HCEC 1CT (cell line): ENCODE results near the gene RIN3.
"Not testable (repeated sequence)": the region's sequence is repeated elsewhere in the genome, so short reads cannot be mapped to it uniquely, and the experiment has no call there.

Experiments used
- DNase-seq: peaks from one replicate; pipeline ENCODE4 v3.0.0-alpha.2; 2017

The RIN3 gene

DNA sequence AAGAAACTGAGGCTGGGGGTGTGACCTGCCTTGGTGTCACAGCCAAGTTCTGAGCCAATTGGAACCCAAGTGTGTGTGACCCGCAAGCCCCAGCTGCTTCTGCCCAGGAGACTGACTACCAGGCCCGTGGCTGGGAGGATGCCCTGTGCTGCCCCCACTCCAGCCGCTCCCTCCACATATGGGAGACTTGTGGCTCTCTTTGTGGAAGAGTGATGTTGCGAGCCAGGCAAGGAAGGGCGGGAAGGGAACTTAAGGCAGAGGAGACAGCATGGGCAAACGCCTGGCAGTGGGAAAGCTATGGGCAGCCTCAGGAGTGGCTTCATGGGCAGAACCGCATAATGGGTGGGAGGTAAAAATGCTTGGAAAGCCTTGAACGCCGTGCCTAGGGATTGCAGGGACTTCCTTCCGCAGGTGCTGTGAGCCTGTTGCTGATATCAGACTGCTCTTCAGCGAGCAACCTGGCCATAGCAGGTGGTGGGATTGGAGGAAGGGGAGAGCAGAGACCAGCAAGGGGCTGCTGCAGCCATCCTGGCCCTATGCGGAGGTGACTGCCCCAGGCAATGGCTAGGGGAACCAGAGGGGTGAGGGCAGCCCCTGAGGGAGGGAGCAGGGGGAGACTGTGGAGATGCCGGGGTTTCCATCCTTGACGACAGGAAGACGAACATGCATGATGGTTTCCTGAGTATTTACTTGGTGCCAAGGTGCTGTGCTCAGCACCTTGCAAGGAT, 119.1 kb downstream of the RIN3 start:
- no peak for DNase-seq

DNA sequence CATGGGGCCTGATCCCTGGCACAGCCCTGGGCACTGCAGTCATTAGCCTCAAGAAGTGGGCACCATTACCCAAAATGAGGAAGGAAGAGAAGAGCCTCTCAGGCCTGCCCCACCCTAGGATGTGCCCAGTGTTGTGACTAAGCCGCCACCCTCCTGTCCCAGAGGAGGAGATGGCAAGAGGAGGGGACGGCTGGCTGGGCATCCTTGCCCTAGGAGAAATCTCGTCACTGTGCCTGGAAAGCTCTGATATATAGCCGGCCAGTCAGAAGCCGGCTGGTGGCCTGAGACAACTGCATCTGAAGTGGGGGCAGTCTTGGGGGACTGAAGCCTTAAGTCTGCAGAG, 119.7 kb downstream of the RIN3 start:
- DNase-seq = no peak

DNA sequence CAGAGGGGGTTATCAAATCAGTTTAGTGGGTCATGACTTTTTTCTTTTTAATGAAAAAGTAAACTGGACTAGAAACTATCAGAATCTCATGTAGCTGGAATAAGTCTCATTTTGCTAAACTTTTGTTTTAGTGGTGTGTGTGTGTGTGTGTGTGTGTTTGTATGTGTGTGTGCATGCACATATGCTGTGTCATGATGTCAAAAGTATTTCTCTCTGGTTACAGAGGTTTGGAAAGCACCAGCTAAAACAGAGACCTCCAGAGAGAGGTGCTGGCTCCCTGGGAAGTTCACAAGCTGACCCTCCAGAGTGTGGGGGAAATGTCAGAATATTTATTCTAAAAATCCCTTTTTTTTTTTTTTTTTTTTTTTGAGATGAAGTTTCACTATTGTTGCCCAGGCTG, 120.1 kb downstream of the RIN3 start:
- DNase-seq = peak; percentile 27

GRCh38 chr14:92635031-92635430, 121.5 kb downstream of the RIN3 start:
- no peak for DNase-seq

GRCh38 chr14:92635896-92636295, 122.3 kb downstream of the RIN3 start:
- no peak for DNase-seq

- peak; percentile 23 for DNase-seq
Observed at GRCh38 chr14:92637228-92637627, 123.6 kb downstream of the RIN3 start.

DNA sequence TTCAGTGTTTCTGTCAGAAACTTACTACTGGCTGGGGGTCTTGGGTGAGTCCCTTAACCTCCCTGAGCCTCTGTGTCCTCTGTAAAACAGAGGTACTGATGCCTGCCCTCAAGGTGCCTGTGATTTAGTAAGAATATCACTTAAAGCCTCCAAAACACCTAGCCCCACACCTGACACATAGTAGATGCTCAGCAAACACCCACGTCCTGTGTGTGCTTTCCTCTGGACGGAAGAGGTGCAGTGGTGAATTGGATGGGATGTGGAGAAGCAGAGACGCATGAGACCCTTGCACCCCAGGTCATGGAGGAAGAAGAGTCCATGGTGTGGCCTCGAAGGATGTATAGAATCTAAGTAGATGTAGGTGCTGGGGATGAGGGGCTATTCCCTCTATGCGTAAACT, 124.3 kb downstream of the RIN3 start:
- no peak for DNase-seq

GRCh38 chr14:92638266-92638665, 124.7 kb downstream of the RIN3 start:
- no peak for DNase-seq

DNA sequence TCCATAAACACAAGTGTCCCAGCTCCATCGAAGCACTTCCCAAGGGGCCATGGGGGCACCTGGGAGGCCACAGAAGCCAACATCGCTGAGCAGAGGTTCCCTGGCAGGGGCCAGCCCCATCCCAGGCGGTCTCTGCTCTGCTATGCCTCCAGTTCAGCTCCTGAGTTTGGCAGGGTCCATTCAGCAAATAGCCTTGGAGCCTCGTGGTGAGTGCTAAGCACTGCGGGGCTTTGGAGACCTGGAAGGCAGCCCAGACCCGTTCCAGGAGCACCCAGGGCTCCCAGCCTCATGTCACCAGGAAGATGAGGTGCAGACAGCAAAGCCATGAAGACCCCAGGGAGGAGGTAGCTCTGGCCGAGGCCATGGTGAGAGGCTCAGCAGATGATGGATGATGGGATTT, 125.3 kb downstream of the RIN3 start:
- no peak for DNase-seq

DNA sequence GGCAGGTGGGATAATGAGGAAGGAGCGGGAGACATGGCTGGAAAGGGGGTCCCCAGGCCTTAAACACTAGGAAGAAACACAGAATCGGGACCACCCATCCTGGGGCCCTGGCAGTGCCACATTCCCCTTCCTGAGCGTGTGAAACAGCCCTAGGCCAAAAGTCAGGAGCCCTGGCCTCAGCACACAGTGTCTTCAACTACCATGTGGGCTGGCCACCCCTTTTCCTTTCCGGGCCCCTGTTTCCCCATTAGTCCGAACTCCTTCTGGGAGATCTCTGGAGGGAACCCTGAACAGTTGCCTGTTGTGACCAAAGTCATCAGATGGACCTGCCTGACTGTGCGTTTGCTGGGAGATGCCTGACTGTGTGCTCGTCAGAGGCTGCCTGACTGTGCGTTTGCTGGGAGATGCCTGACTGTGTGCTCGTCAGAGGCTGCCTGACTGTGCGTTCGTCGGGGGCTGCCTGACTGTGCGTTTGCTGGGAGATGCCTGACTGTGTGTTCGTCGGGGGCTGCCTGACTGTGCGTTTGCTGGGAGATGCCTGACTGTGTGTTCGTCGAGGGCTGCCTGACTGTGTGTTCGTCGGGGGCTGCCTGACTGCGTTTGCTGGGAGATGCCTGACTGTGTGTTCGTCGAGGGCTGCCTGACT, 126.0 kb downstream of the RIN3 start:
- DNase-seq = not testable (repeated sequence)

GRCh38 chr14:92641306-92641705, 127.7 kb downstream of the RIN3 start:
- no peak for DNase-seq

GRCh38 chr14:92644171-92644969, 130.8 kb downstream of the RIN3 start:
- DNase-seq = peak; percentile 83

DNA sequence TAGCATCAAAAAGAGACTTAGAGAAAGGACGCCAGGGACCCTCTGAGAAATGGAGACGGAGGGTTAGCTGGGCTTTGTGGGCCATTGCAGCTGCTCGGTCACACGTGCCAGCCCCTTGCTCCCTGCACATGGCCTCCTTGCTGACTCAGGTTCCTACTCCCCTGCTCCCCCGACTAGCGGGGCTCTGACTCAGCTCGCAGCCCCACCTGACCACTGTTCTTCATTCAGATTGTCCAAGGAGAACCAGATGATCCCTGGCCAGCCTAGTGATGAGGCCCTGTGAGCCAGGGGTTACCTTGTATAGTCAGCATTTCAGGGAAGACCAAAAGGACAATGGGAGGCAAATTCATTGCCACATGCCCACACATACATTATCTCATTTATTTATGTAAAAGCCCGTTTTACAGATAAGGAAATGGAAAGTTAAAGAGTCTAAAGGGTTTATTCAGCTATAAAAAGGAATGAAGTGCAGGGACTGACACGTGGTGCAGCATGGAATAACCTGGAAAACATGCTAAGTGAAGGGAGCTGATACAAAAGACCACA, 131.5 kb downstream of the RIN3 start:
- DNase-seq = no peak

DNA sequence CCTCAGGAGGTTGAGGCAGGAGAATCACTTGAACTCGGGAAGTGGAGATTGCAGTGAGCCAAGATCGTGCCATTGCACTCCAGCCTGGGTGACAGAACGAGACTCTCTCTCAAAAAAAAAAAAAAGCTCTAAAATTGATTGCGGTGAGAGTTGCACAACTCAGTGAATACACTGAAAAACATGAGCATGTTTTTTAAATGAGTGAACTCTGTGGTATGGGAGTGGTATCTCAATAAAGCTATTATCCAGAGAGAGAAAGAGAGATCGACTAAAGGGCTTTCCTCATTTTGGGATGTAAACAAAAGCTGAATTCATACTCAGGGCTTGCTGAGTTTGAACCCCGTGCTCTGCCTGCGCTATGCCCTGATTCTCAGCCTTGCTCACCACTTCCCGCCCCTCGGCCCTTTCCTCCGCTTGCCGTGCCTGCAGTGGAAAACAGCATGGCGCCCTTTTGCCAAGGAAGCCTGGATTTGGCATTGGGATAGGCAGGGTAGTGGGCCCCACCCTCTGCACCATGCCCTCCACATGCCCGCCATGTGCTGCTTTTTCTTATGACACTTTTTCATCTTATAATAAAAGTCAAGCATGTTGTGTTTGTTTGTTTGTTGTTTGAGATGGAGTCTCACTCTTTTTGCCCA, 132.4 kb downstream of the RIN3 start:
- DNase-seq = peak; percentile 96

DNA sequence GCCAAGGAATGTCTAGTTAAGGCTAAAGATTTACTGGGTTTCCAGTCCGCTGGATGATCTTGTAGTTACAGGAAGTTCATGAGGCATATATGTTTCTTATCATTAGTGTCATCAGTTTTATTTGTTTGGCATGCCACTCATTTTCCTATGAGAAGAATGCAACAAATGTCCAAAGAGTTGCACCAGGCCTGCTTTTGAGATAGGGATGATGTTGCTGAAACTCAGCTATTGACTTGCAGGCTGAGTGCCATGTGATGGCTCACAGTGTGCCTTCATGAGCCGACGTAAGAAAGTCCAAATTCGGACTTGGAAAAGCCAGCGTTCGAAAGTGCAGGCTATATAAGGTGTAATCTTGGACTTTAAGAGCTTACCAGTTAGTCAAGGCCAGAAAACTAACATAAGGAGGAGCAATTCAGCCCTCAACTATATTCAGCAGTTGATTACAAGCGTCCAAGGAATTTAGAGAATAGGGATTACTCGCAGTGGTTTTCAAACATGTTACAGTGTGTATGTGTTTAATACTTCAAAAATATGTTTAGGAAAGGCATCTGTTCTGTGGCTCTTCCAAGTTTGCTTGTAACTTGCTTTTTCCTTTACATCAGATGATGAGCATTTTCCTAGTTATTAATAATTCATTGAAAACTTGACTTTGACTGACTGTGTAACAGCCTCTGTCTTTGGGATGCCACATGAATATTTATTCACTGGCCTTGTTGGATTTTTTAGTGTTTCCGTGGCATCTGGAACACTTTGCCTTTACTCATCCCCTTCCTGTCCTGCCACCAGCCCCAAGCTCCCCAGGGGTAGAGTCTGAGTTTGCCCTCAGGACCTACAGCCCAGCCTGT, 133.6 kb downstream of the RIN3 start:
- DNase-seq = peak; percentile 87

- DNase-seq = peak; percentile 59
Observed at GRCh38 chr14:92647797-92648279, 134.3 kb downstream of the RIN3 start.

- no peak for DNase-seq
Observed at GRCh38 chr14:92649066-92649465, 135.5 kb downstream of the RIN3 start.

- DNase-seq = peak; percentile 90
Observed at GRCh38 chr14:92649934-92650545, 136.5 kb downstream of the RIN3 start.

DNA sequence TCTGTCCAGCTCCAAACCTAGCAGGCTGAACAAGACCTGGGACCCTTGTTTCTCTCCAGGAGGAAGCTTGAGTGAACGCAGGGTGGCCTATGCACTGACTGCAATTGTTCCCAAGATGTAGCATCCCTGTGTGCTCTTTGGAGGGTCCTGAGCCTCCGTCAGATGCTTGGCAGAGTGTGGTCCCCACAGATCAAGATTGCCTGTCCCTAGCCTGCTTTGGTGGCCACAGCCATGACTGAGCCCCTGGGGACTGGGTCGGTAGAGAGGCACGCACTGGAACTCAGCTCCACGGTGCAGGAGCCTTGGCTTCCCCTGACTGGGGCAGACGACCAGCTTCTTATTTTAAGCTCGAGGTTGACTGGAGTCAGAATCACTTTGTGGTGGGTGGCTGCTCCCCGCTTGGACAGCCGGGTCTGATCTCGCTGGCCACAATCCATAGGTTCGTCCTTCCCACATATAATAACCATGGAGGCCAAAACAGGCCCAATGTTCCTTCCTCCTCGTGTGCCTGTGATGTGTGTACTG, 137.1 kb downstream of the RIN3 start:
- no peak for DNase-seq

DNA sequence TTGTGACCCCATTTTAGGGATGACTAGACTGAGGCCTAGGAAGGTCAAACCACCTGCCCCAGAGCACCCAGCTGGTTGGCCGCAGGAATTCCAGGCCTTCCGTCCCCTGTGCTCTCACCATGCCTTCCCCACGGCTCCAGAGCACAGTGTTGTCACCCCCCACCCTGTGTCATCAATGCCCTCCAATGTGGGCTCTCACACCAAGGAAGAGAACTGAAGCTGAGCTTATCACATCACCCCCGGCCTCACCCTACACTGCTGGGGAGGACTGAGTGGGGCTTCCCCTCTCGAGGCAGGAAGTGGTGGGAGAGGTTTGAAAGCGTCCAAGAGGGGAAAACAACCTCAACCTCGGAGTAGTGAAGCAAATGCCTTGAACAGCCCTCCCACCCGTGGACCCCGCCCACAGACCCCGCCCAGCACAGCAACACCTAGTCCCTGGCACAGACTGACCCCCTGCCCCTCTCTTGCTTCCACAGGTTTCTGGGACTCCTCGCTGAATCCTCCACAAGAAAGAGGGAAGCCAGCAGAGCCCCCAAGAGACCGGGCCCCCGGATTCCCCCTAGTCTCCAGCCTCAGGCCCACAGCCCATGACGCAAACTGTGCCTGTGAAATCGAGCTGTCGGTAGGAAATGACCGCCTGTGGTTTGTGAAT, 137.7 kb downstream of the RIN3 start:
- no peak for DNase-seq
